ENCODE results near the gene PPAN.

Gene PPAN

DNA sequence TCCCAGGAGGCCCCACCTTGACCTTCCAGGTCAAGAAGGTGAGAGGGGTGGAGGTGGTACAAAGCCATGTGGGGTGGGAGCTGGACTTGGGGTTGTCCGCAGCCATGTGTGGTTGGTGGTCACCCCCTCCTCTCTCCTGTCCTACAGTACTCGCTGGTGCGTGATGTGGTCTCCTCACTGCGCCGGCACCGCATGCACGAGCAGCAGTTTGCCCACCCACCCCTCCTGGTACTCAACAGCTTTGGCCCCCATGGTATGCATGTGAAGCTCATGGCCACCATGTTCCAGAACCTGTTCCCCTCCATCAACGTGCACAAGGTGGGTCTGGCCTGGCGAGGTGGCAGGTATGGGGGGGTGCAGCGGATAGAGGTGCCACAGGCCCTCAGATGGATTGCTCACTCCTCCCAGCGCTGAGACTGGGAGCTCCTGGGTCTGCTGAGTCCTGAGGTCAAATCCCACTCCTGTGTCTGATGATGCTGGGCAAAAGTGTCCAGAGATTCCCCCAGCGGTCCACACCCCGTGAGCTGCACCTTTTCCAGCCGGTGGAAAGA is 1.7 kb downstream of the PPAN start:
- peaks cover 39 to 57% (median 46%) of the 10 kb centered on the region in 11 experiments for H3K36me3 ChIP-seq
- H4K20me1 ChIP-seq: peaks cover 0 to 58% (median 10%) of the 10 kb centered on the region in 11 experiments; a peak in 13 of 22 replicates
- TF ChIP-seq Cebpa-rat (IDR thresholded peaks at IDR 0.05): no peak
- peak overlapping the region; percentile 70 to 98 (median 93) for H3K4me3 ChIP-seq
- H3K4me1 ChIP-seq: peaks cover 84 to 92% (median 90%) of the 10 kb centered on the region in 10 experiments
- H3K9ac ChIP-seq: peak overlapping the region; percentile 84 to 99 (median 96)
- H3K9me3 ChIP-seq (replicated peaks in 1 of 11): no peaks in the 10 kb centered on the region
- H3K27me3 ChIP-seq: no peaks in the 10 kb centered on the region
- H3K27ac ChIP-seq: peak overlapping the region in 10 of 11 experiments; percentile 87 to 99 (median 97); a peak in 21 of 22 replicates
- H3K4me2 ChIP-seq: peak overlapping the region; percentile 84 to 100 (median 98)

DNA sequence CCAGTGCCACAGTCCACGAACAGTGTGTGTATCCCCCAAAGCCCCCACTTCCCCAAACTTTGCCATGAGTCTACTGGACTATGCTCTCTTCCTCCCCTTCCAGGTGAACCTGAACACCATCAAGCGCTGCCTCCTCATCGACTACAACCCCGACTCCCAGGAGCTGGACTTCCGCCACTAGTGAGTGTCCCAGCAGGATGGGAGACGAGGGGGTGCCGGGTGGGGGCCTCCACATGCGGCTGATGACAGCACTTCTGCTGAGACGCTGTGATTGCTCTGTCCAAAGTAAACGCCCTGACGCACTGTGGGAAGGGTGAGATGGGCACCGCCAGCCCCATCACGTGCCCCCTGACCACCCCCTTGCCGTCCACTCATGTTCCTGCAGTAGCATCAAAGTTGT is 3.4 kb downstream of the PPAN start:
- TF ChIP-seq Cebpa-rat (IDR thresholded peaks at IDR 0.05): no peak
- H3K27ac ChIP-seq: peak overlapping the region; percentile 87 to 99 (median 96); a peak in 19 of 22 replicates
- H3K9ac ChIP-seq: peak overlapping the region; percentile 45 to 99 (median 96); a peak in 20 of 22 replicates
- peak overlapping the region; percentile 84 to 100 (median 98) for H3K4me2 ChIP-seq
- no peaks in the 10 kb centered on the region for H3K9me3 ChIP-seq (replicated peaks in 1 of 11)
- H4K20me1 ChIP-seq: peaks cover 15 to 74% (median 26%) of the 10 kb centered on the region in 11 experiments; a peak in 21 of 22 replicates
- peaks cover 84 to 93% (median 90%) of the 10 kb centered on the region in 10 experiments for H3K4me1 ChIP-seq
- no peaks in the 10 kb centered on the region for H3K27me3 ChIP-seq
- H3K4me3 ChIP-seq: peak overlapping the region in 8 of 10 experiments; percentile 51 to 96 (median 71); a peak in 14 of 20 replicates
- H3K36me3 ChIP-seq: peaks cover 51 to 70% (median 58%) of the 10 kb centered on the region in 11 experiments

DNA sequence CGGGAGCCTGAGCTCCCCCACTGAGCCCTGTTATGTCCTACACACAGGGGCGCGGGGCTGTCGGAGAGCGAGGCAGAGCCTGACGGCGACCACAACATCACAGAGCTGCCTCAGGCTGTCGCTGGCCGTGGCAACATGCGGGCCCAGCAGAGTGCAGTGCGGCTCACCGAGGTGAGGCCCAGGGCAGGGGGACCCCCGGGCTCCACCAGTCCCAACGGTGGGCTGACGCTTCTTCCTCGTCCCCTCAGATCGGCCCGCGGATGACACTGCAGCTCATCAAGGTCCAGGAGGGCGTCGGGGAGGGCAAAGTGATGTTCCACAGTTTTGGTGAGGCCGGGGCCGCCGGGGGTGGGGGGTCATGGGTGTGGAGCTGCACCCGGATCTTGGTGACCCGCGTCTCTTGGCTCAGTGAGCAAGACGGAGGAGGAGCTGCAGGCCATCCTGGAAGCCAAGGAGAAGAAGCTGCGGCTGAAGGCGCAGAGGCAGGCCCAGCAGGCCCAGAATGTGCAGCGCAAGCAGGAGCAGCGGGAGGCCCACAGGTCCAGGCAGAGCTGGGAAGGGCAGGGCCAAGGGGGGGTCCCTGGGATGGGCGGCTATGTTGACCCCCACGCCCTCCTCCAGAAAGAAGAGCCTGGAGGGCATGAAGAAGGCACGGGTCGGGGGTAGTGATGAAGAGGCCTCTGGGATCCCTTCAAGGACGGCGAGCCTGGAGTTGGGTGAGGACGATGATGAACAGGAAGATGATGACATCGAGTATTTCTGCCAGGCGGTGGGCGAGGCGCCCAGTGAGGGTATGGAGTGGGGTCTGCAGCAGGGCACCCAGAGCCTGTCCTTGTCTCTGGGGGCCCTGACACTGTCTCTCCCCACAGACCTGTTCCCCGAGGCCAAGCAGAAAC is 4.2 kb downstream of the PPAN start:
- Histone ChIP-seq H3K4me2 (peak overlapping the region; percentile 84 to 100 (median 98)), H3K9me3 (replicated peaks in 1 of 11) (no peaks in the 10 kb centered on the region), H3K4me3 (peak overlapping the region; percentile 42 to 96 (median 58); a peak in 19 of 20 replicates), H3K36me3 (peaks cover 59 to 78% (median 66%) of the 10 kb centered on the region in 11 experiments), H3K27ac (peak overlapping the region; percentile 87 to 99 (median 96)), H3K4me1 (peaks cover 78 to 92% (median 86%) of the 10 kb centered on the region in 10 experiments), H3K9ac (peak overlapping the region; percentile 81 to 99 (median 96)), H4K20me1 (peaks cover 23 to 82% (median 34%) of the 10 kb centered on the region in 11 experiments; a peak in 21 of 22 replicates), H3K27me3 (no peaks in the 10 kb centered on the region)
- no peak for TF ChIP-seq Cebpa-rat (IDR thresholded peaks at IDR 0.05)

DNA sequence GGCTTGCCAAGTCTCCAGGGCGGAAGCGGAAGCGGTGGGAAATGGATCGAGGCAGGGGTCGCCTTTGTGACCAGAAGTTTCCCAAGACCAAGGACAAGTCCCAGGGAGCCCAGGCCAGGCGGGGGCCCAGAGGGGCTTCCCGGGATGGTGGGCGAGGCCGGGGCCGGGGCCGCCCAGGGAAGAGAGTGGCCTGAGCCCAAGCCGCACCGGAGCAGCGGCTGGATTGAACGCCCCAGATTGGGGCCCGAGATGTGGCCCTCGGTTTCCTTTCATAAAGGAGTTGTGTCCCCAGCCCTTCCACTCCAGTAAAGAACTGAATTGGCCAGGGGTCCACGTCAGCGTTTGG is 4.8 kb downstream of the PPAN start:
- Histone ChIP-seq H4K20me1 (peaks cover 29 to 88% (median 41%) of the 10 kb centered on the region in 11 experiments; a peak in 21 of 22 replicates), H3K9ac (peak overlapping the region; percentile 81 to 99 (median 96))

DNA sequence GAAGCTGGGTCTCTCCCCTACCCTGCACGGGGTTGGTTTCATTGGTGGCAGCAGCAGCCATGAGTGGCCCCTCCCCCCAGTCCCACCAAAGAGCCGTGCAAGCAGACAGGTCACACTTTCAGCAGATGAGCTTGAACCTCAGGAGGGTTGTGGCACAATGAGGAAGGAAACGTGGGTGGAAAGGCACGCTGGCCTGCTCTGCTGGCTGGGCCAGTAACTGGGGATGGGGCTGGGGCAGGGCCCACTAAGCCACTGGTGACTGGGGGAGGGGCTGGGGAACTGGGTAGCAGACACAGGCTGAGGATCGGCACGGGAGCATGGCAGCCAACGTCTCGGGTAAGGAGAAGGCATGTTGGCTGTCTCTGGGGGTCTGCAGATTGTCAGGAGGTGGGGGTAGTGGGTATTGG is 5.2 kb downstream of the PPAN start, which contains the start of gene P2RY11:
Gene P2RY11, plus strand, starts transcription at position 289 of the 407 bp plus-strand sequence. Its CDS starts 29 bp downstream, at position 318.
- H3K4me3 ChIP-seq: peak within 1 kb of the TSS; percentile 42 to 96 (median 58)
- peaks cover 34 to 93% (median 45%) of the 10 kb centered on the region in 11 experiments; a peak in 21 of 22 replicates for H4K20me1 ChIP-seq
- peak within 1 kb of the TSS; percentile 87 to 99 (median 96) for H3K27ac ChIP-seq
- TF ChIP-seq Cebpa-rat (IDR thresholded peaks at IDR 0.05): 0 out of 22 replicates have a peak, but pooled peaks of 1 of the 11 experiments have one; percentile 55
- H3K9me3 ChIP-seq (replicated peaks in 1 of 11): no peaks in the 10 kb centered on the region
- peak within 1 kb of the TSS; percentile 81 to 99 (median 96) for H3K9ac ChIP-seq
- peaks cover 70 to 89% (median 77%) of the 10 kb centered on the region in 11 experiments for H3K36me3 ChIP-seq
- peaks cover 78 to 96% (median 90%) of the 10 kb centered on the region in 10 experiments for H3K4me1 ChIP-seq
- peak within 1 kb of the TSS; percentile 84 to 100 (median 98) for H3K4me2 ChIP-seq
- H3K27me3 ChIP-seq: no peaks in the 10 kb centered on the region

More for the DNA sequence above, 4.8 kb downstream of the PPAN start:
- Histone ChIP-seq H3K27ac (peak overlapping the region; percentile 87 to 99 (median 96)), H3K4me3 (peak overlapping the region; percentile 42 to 96 (median 58)), H3K27me3 (no peaks in the 10 kb centered on the region), H3K36me3 (peaks cover 65 to 84% (median 73%) of the 10 kb centered on the region in 11 experiments), H3K9me3 (replicated peaks in 1 of 11) (no peaks in the 10 kb centered on the region), H3K4me2 (peak overlapping the region; percentile 84 to 100 (median 98)), H3K4me1 (peaks cover 74 to 92% (median 86%) of the 10 kb centered on the region in 10 experiments)
- TF ChIP-seq Cebpa-rat (IDR thresholded peaks at IDR 0.05): no peak

DNA sequence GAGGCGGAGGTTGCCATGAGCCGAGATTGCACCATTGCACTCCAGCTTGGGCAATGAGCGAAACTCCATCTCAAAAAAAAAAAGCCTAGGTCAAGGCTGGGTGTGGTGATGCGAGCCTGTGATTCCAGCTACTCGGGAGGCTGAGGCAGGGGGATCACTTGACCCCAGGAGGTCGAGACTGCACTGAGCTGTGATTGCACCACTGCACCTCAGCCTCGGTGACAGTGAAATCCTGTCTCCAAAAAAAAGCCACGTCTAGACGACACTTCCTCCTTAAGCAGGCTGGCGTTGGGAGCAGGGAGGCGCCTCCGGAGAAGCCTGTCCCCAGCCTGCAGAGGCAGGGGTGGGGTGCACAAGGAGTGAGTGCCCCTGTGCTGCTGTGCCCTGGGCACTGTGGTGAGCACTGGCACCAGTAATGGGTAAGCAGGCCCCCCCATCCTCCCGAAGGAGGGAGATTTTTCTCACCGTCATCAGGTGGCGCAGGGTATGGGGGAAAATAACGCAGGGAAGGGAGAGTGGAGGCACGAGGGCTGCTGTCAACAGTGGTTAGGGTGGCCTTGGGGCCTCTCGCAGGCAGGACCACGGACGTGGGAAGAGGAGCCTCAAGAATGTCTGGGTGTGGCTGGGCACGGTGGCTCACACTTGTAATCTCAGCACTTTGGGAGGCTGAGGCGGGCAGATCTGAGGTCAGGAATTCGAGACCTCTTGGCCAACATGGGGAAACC is 6.0 kb downstream of the PPAN start:
- peak overlapping the region; percentile 81 to 99 (median 96) for H3K9ac ChIP-seq
- H3K4me3 ChIP-seq: peak overlapping the region; percentile 42 to 96 (median 58)
- peaks cover 83 to 100% (median 95%) of the 10 kb centered on the region in 10 experiments for H3K4me1 ChIP-seq
- TF ChIP-seq Cebpa-rat (IDR thresholded peaks at IDR 0.05): peak in 9 of 11 experiments; percentile 13 to 73 (median 65); a peak in 14 of 22 replicates
- peaks cover 77 to 92% (median 80%) of the 10 kb centered on the region in 11 experiments for H3K36me3 ChIP-seq
- H4K20me1 ChIP-seq: peaks cover 41 to 98% (median 53%) of the 10 kb centered on the region in 11 experiments; a peak in 21 of 22 replicates
- peak overlapping the region; percentile 87 to 99 (median 96) for H3K27ac ChIP-seq
- H3K9me3 ChIP-seq (replicated peaks in 1 of 11): no peaks in the 10 kb centered on the region
- no peaks in the 10 kb centered on the region for H3K27me3 ChIP-seq
- peak overlapping the region; percentile 84 to 100 (median 98) for H3K4me2 ChIP-seq

DNA sequence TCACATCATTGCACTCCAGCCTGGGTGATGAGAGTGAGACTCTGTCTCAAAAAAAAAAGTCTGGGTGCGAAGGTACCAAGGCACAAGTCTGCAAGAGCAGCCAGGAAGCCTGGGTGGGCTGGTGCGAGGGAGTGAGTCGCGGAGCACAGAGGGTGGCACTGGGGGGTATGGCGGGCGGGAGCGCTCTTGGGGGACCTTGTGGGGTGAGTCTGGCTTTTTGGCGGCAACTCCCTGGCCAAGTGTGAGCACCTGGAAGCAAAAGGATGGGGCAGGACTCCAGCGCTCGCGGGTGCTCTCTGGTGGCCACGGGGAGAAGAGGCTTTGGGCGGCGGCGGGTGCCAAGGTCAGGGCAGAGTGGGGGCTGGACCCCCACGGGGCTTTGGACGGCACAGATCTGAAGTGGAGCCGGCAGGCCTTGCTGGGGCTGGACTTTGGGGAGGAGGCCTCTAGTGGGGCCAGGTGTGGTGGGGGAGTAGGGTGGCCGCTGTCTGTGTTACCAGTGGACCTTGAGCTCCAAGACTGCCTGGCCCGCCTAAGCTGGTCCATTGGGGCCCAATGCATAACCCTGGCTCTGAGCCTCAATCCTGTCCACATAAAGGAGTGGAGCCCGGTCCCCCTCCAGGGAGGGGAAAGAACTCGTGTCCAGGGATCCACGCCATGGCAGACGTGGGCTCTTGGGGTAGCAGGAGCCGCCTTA is 6.9 kb downstream of the PPAN start:
- Histone ChIP-seq H3K27me3 (no peaks in the 10 kb centered on the region), H3K36me3 (peaks cover 77 to 92% (median 80%) of the 10 kb centered on the region in 11 experiments), H3K27ac (peak overlapping the region; percentile 87 to 99 (median 96)), H3K4me2 (peak overlapping the region; percentile 84 to 100 (median 98)), H4K20me1 (peaks cover 46 to 98% (median 62%) of the 10 kb centered on the region in 11 experiments; a peak in 21 of 22 replicates), H3K4me3 (peak overlapping the region in 9 of 10 experiments; percentile 42 to 96 (median 59); a peak in 17 of 20 replicates), H3K9me3 (replicated peaks in 1 of 11) (no peaks in the 10 kb centered on the region), H3K9ac (peak overlapping the region; percentile 81 to 99 (median 96)), H3K4me1 (peaks cover 83 to 100% (median 95%) of the 10 kb centered on the region in 10 experiments)
- TF ChIP-seq Cebpa-rat (IDR thresholded peaks at IDR 0.05): no peak

Data from BLaER1 treated with 17β-estradiol and CSF1 and Interleukin-3, amounts not matched to agents 10 nM and 100 nM (cell line).